Activated T-helper 9 cell treated with anti-CD3 and anti-CD28 coated beads, Interleukin-2, amount 50 U/mL, for 16 hours (primary cell): ENCODE results near the gene TTBK2.

Experiments used
- DNase-seq: peaks from one replicate; pipeline ENCODE4 v3.0.0-alpha.2; 2020; ENCODE audit warnings: low read depth

The TTBK2 gene

DNA sequence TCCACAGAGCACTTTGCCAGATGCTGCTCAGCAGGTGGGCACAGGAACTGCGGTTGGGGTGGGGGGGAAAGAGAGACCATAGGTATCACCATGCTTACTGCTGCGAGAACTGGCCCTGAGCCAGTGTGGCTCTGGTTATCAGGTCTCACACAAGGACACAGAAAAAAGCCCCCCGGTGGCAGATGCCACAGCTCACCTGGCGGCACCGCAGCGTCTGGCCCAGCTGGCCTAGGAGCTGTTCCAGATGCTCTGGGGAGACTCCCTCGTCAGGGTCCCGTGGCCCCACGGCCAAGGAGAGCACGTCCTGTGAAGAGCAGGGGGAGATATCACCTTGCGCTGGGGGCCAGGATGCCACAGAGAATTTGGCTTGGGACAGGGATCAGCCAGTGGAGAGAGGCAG is 194.5 kb downstream of the TTBK2 start:
- DNase-seq = no peak

DNA sequence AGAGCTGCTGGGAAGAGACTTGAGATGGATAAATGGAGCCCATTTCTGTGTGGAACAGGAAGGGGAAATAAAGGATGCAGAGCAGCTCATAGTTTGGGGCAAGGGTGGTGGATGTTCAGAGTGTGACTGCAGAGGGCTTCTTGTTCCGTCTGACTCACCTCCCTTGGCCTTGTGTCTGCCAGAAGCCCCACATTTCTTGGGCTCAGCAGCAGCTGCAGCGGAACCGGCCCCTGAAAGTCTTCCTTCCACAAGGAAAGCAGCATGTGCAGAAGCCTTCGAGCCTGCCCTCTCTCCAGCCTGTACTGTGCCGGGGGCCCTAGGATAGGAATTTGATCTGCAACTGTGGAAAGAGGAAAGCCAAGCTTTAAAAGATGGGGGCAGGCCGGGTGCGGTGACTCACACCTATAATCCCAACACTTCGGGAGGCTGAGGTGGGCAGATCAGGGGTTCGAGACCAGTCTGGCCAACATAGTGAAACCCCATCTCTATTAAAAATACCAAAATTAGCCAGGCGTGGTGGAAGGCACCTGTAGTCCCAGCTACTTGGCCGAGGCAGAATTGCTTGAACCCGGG is 195.2 kb downstream of the TTBK2 start:
- no peak for DNase-seq

DNA sequence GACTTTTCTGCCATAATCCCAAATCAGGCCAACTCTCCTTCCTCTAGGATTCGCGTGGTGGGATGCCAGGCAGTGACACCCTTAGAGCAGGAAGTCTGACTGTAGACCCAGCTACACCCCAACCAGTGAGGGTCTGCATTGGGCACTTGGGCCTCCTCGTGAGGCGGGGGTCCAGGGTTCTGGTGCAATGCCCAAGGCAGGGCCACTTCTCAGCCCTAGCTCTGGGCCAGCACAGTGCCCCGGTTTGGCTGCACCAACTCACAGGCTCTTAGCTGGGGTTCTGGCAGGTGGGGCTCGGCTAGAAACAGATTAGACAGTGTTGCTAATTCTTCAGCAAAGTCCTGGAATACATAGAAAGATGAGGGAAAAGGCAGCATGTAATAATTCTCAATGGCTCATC is 196.3 kb downstream of the TTBK2 start:
- no peak for DNase-seq

DNA sequence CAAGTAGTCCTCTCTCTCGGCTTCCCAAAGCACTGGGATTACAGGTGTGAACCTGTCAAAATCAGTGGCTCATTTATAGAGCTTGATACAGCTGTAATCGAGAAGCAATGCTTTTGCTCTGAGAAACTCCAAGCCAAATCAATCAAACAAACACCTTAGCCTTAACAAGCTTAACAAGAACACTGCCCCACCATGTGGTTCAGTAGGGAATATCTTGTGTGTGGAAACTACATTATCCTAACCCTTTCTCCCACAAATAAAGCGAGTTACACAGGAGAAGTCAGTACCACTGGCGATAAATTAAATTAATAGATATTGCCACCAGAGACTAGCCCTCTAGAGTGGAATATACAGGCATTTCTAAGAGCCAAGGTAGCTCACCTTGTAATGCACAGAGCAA is 197.5 kb downstream of the TTBK2 start:
- no peak for DNase-seq

- no peak for DNase-seq
These were observed 198.7 kb downstream of the TTBK2 start for GRCh38 chr15:42721916-42722315.

- no peak for DNase-seq
These were observed 199.6 kb downstream of the TTBK2 start for GRCh38 chr15:42721016-42721415.

GRCh38 chr15:42720071-42720470 is 200.5 kb downstream of the TTBK2 start:
- DNase-seq = no peak

GRCh38 chr15:42719043-42719442 is 201.5 kb downstream of the TTBK2 start:
- no peak for DNase-seq

- no peak for DNase-seq
These were observed 204.0 kb downstream of the TTBK2 start for GRCh38 chr15:42716626-42717025.

GRCh38 chr15:42716125-42716524 is 204.5 kb downstream of the TTBK2 start:
- no peak for DNase-seq

DNA sequence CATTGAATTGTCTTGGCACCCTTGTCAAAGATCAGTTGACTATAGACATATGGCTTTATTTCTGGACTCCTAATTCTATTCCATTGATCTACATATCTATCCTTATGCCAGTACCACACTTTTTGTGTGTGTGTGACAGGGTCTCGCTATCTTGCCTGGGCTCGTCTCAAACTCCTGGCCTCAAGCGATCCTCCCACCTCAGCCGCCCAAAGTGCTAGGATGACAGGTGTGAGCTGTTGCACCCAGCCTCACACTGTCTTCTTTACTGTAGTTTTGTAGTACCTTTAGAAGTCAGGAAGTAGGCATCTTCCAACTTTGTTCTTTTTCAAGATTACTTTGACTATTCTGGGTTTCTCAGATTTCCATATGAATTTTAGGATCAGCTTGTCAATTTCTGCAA is 208.0 kb downstream of the TTBK2 start:
- no peak for DNase-seq

GRCh38 chr15:42711746-42712145 is 208.8 kb downstream of the TTBK2 start:
- DNase-seq = no peak

- no peak for DNase-seq
These were observed 209.9 kb downstream of the TTBK2 start for GRCh38 chr15:42710662-42711061.

DNA sequence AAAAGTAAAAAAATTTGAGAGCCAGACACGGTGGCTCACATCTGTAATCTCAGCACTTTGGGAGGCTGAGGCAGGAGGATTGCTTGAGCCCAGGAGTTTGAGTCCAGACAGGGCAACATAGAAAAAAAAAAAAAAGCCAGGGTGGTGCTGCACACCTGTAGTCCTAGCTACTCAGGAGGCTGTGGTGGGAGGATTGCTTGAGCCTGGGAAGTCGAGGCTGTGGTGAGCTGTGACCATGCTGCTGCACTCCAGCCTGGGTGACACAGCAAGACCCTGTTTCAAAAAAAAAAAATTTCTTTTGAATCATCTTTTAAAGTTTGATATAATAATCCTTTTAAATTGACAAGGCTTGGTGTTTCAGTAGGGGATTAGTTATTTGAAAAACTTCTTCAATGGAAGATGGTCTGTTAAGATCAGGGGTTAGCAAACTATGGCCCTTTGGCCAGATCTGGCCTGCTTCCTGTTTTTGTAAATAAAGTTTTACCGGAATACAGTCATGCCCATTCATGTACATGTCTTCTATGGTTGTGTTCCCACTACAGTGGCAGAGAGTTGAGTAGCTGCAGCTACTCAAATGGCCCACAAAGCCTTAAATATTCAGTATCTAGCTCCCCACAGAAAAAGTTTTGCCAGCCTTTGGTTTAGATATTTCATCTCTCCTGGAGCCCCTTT is 212.6 kb downstream of the TTBK2 start:
- no peak for DNase-seq

DNA sequence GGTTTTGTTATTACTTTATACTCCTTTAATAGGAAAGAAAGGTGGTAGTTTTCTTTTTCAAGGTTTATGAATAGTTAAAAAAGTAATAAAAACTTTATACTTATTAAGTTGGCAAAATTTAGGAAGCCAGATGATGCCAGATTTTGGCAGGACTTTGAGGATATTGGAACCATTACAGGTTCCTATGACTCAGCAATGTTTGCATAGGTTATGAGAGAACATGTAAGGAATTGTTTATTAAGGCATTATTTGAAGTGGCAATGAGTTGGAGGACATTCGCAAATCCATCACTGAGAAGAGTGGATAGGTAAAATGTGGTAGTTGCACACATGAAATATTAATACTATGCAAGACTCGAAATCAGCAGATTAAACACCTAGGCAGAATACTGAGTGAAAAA is 213.5 kb downstream of the TTBK2 start:
- DNase-seq = no peak

- DNase-seq = no peak
These were observed 215.2 kb downstream of the TTBK2 start for GRCh38 chr15:42705336-42705735.

GRCh38 chr15:42704492-42704926 is 216.1 kb downstream of the TTBK2 start:
- DNase-seq = peak; percentile 18

GRCh38 chr15:42696626-42697025 is 224.0 kb downstream of the TTBK2 start:
- no peak for DNase-seq

GRCh38 chr15:42695527-42696071 is 225.0 kb downstream of the TTBK2 start:
- no peak for DNase-seq

DNA sequence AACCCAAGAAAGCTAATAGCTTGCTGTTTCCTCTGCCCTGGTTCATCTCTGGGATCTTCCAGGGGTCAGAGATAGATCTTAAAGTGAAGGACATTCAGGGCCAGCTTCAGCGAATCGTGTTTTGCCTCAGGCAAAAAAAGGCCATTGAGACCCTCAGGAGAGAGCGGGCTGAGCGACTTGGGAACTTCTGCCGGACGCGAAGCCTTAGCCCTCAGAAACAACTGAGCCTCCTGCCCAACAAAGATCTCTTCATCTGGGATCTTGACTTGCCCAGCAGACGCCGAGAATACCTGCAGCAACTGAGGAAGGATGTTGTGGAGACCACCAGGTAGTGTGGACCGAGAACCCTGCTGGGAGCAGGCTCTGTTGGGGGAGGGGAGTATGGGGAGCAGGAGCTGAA is 226.2 kb downstream of the TTBK2 start:
- no peak for DNase-seq

GRCh38 chr15:42693942-42694341 is 226.6 kb downstream of the TTBK2 start:
- DNase-seq = no peak

DNA sequence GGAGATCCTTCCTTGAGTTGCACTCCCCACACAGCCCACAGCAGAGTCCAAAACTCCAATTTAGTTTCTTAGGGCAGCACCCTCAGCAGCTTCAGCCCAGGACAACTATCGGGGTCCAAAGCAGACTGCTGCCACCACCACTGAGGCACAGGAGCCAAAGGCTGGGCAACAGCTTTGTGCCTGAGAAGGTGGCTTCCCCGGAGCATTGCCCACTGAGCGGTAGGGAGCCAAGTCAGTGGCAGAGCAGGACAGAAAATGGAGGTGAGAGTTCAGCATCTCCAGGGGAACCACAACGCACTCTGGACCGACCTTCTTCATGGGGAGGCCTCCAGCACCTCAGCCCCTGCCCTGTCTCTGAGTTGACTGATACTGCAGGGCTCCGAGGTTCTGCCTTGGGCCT is 227.1 kb downstream of the TTBK2 start:
- DNase-seq = no peak

DNA sequence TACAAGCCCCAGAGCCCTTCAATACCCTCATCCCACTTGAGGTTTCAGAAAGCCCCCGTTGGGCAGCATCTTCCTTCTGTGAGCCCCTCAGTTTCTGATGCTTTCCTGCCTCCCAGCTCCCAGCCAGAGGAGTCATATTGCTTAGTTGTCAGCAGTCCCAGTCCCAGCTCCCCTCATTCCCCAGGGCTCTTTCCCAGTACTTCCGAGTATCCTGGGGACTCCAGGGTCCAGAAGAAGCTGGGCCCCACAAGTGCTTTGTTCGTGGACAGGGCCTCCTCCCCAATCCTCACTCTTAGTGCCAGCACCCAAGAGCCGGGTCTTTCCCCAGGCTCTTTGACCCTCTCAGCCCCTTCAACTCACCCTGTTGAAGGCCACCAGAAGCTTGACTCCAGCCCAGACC is 227.6 kb downstream of the TTBK2 start:
- no peak for DNase-seq

GRCh38 chr15:42692536-42692935 is 228.0 kb downstream of the TTBK2 start:
- no peak for DNase-seq
